Astrocyte (in vitro differentiated cells and primary cell): ENCODE measurements around the gene CDKN2AIP.

ENCODE experiments used
- CTCF ChIP-seq: IDR thresholded peaks from 2 replicates; pipeline ENCODE4 v1.5.1; 2011; ENCODE audit warnings: low read depth, mild to moderate bottlenecking, inconsistent platforms, low read length, moderate library complexity; ENCODE audit not compliant: insufficient read depth
- EZH2 ChIP-seq: IDR thresholded peaks from 2 replicates; pipeline ENCODE4 v1.6.1; 2012; ENCODE audit warnings: mild to moderate bottlenecking, low read length, inconsistent platforms; ENCODE audit not compliant: insufficient read depth

- no peak for TF ChIP-seq CTCF
- no peak for TF ChIP-seq EZH2
Observed at GRCh38 chr4:183401473-183401872, 43.0 kb upstream of the CDKN2AIP start.
